NK-92 treated with Interleukin-12 subunit alpha and Interleukin-12 subunit beta, amount 100 ng/mL, for 24 hours (cell line): ENCODE measurements around the gene PEX11B.
A peak's percentile ranks its signal among the peaks of the same experiment; 100 is the strongest.

Experiments
- DNase-seq: peaks from one replicate; lab custom pipeline; 2025; lab: John Stamatoyannopoulos, UW

Gene PEX11B

DNA sequence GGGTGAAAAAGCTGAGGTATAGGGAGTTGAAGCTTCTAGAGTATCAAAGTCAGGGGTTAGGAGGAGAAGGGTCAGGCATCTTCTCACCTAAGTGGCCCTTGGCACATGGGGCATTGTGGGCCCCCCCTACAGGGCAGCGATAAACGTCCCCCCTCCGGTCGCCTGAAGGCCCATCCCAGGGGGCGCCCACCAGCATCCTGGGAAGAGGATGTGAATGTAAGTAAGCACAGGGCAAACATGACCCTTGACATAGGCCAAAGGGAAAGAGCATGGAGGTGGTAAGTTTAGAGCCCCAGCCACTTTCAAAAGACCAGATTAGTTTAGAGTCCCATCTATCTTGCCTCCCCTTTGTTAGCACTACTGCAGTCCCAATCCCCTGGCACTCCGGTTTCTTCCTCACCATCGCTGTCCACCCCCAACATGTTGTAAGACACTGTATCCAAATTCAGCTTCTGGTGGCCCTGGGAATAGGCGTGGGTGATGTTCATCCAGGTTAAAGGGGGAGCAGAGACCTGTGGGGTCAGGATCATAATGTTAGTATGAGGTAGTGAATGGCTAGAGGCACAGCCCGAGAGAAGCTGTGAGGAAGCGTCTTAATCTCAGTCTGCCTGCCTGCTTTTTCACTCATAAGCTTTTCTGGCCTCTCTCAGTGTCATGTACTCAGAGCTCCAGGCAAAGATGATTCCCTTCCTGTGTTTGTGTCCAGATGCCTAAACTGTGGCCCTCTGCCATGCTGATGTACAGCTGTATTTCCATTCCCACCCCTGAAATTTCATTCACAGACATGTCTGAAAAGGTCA, 11.4 kb downstream of the PEX11B start:
- DNase-seq = no peak

DNA sequence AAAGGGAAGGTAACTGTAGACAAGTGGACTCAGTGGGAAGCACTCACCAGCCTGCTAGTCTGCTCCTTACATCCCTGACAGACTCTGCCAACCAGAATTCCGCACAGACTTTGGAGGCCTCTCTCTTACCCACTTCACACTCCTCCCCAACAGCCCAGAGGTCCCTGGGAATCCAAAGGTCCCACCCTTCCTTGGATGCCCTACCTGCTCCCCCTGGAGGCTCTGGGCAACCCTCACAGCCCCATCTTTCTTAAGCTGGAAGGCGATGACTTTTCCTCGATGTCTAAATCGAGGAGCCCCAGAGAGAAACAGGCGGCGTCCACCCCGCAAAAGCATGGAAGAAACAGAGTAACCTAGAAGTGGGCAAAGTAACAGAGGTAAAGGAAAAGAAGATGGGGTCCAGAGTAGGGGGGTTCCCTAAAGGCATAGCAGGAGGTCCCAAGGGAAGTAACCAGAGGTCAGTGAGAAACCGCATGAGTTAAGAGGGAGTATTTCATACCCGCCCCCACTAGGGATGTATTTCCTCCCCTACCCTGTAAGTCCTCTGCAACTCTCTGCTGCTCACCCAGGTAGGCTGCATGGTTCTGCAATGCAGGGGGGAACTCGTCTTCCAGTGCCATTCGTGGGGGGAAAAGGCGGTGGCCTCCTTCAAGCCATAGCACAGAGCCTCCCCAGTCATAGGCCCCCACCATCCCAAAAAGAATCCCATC, 17.1 kb downstream of the PEX11B start:
- no peak for DNase-seq

DNA sequence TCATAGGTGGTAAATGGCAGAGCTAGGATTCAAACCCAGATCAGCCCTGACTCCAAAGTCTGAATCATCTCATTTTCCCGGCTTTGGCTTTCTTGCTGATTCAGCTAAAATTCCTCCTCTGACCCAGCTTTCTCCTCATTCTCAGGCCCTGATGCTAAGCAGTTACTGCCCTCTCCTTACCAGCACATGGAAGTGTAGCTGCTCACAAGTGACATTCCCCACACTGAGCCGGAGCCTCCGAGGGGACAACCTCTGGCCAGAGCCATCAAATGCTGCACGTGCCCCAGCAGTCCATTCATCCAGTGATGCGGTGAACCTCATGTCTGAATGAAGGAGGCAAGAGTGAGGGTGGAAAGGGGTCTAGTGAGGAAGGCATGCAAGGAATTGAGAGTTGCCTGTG, 19.8 kb downstream of the PEX11B start:
- DNase-seq = no peak

DNA sequence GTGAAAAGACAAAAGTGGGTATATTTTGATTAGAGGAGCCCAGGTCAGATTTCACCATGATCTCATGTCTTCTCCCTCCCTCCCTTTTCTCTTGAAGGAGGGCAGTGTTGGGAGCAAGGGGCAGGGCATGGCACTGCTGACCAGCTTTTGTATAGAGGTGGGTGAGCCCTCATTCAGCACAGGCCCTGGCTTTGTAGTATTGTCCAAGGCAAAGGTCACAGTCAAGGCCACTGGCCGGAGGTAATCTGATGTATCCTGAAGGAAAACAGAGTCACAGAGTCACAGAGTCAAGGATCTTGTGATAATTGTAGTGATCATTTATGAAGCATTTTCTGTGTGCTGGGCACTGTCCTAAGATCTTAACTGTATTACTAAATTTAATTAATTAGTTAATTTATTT, 20.5 kb downstream of the PEX11B start:
- DNase-seq = no peak

DNA sequence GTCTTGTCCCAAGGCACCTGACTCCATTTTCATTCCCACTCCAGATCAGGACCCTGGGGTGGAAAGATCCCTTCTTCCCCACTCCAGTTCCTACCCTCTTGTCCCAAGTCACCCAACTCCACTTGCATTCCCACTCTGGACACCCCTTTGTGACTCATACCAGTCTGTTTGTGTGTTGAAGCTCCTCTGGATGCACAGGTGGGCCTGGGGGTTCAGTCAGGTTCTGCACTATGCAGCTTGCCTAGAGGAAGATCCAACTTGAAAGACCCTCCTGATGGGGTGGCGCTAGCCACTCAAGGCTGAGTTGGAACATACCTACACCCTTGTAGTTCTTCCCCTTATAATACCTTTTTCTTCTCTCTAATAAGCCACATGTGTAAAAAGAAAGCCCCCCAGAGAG, 23.0 kb downstream of the PEX11B start:
- no peak for DNase-seq

DNA sequence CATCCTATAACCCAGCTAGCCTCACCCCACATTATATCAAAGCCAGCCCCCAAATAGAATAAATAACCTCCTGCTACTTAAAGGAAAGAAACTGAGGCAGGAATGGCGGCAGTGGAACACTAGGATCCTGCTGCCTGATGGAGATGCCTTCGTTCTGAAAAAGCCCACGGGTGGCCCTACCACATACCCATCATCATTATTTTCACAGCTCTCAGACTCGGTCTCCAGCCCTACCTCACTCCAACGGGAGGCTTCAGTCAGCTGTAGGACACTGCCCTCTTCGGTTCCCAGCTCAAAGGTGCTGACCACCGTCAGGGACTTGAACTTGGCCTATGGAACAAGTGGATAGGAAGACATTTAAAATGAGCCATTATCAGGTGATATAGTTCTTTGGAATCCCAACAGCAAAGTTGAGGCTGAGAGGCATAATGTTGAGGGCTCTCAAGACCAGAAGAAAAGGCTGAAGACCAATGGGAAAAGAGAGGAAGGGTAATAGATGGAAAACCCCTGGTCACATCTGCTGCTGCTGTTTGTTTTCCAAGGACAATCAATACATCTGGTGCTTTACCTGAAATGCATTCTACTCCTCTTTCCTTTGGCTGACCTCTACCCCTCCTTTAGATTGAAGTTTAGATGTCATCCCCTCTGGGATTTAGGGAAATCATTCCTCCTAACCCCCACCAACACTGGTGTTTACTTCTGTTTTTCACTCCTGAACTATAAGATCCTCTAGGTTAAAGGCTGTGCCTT, 25.0 kb downstream of the PEX11B start:
- DNase-seq = no peak

DNA sequence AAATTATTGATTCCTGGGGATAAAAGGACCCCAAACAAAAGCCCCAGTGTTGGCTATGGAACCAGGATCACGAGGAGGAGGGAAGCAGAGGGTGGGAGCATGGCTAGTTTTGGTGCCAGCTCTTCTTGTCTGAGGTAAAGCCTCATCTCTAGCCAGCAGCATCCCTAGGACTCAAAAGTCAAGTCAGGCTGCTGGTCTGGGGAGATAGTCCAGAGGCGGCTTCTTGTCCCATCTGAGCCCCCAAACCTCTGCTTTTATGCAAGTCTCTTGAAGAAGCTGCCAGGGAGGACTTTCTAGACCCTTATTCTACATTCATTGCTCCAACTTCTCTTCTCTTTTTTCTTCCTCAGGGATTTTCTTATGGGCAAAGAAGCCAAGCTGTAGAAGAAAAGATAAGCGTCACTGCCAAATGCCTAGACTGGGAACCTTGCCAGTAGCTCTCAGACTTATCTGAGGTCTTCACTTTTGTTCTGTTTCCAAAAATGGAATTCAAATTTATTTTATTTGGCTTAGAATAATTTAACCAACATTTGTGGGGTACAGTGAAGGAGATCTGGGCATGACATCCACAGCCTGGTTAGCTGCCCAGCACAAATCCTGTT, 25.9 kb downstream of the PEX11B start:
- no peak for DNase-seq

DNA sequence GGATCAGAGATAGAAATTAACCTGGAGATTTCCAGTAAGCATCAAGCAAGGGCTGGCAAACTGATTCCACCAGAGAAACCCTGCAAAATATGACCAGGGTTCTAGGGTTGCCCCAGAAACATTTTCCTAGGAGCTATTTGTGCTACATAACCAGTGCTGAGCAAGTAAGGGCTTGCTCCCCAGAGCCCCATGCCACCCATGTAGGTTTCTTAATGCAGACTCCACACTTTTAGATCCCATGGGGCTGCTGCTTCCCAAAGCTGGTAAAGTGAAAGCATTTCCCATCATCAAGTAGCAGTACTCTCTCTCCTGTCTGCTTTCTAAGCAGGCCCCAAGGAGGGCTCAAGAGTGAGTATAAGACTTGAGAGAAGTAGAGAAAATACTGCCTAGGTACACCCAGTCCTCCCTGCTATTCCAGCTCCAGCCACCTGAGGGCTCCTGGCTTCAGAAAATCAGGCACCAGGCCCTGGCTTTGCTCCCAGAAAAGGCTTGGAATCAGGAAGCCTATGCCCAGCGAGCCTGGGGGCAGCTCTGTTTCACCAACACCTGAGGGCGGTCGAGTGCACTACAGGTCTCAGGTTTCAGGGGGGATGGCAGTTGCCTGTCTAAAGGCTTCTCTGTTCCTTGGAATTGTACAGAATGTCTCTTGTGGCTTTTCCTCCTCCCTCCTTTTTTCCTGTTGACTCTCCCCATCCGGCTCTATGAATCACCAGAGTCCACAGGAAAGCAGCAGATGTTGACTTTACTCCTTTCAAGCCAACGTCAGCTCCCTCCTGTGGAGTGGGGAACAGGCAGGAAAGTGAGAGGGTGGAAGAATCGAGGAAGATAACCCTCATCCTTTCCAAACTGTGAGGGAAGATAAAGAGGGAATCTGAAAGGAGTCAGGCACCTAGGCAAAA, 26.7 kb downstream of the PEX11B start:
- peak; percentile 22 for DNase-seq

DNA sequence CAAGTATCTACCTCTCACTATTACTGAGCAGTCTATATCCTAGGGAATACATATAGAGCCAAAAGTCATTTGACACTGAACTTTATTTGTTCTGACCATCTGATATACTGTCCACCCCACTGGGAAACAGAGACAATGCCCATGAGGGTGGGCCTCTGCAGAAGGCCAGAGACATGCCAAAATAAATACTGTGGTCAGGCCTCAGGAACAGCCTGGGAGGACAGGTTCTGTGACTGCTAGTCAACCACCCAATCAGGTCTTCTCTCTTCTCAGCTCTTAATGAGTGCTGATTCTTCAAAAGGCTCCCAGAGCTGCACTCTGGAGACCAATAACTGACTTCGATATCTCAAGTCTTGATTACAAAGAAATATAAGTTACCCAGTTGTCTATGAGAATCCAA, 27.4 kb downstream of the PEX11B start:
- no peak for DNase-seq

DNA sequence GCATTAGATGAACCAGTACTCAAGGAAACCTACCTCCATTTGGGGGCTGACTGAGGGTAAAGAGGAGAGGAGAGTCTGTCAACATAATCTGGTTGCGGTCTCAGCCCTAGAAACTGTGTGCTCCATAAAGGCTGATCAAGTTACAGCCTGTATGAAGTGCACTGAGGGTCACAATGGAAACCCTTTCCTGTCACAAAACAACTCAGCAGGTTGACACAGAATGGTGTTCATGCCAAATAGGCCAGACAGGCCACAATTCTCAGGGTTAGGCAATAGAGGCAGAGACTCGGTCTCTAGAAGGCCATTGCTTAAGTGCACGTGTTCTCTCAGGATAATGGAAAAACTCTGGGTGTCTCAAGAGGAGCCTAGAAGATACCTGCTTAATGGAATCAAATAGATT, 28.8 kb downstream of the PEX11B start:
- no peak for DNase-seq

DNA sequence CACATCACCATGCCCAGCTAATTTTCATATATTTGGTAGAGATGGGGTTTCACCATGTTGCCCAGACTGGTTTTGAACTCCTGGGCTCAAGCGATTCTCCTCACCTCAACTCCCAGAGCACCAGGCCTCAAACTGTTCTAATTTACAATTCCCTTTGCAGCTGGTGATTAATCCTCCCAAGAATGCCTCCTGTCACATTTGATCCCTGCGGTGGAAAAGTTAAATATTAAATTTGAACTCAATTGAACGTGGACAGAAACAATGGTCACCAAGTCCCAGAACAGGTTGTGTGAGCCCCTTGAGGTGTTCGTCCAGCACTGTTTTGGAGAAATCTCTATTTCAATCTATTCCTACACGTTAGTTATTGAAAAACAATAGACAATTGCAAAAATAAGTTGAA, 30.9 kb downstream of the PEX11B start:
- DNase-seq = no peak

DNA sequence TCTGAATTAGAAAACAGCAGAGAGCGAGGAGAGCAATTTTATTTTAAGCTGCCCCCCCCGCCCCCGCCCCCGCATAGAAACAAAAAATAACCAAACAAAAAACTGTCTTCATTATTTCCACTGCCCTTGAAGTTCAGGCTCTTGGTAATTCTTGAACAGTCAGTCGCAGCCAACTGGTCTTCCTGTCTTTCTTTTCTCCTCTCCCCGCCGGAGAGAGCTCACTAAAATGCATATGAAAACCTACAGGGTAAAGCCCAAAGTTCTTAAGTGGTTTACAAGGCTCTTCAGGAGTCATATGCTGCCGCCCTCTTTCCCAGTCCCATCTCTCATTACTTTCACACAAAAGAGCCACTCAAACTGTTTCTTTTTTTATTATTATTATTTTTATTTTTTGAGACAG, 31.7 kb downstream of the PEX11B start:
- DNase-seq = no peak

DNA sequence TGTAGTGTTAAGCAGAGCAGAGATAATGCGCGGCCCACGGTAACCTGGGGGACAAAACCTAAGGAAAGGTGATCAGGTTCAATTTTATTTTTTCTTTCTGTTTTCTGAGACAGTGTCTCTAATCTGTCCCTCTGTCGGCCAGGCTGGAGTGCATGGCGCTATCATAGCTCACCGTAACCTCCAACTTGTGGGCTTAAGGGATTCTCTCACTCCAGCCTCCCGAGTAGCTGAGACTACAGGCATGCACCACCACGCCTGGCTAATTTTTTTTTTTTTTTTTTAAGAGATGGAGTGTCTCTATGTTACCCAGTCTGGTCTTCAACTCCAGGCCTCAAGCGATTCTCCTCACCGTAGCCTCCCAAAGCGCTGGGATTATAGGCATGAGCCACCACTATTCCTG, 32.1 kb downstream of the PEX11B start:
- DNase-seq = no peak

DNA sequence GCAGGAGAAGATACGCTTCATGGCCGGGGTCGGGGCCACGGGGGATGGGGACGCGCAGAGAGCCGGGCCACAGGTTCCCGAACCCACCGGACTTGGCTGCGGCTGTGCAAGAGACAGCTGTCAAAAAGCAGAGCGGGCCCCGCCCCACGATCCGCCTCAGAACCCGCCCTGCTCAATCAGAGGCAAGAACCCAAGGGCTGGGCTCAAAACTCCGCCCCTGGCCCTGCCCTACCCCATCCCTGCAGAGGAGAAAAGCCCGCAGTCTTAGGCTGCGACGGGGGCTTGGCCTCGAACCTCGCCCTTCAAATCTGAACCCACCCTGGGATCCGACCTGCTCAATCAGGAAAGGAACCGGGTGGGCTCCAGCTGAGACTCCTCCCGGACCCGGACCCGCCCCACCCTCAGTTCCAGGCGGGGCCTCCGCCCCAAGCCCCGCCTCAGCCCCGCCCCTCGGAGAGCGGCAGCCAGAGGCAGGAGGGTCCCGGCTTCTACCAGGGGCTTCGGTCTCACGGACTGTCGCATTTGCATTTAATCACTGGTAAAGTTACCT, 32.7 kb downstream of the PEX11B start, which contains the start of gene ANKRD35:
ANKRD35 (minus strand) TSS at position 129 of the 550 bp plus-strand sequence; CDS start at position 21, 108 bp downstream.
- peak; percentile 24 for DNase-seq

DNA sequence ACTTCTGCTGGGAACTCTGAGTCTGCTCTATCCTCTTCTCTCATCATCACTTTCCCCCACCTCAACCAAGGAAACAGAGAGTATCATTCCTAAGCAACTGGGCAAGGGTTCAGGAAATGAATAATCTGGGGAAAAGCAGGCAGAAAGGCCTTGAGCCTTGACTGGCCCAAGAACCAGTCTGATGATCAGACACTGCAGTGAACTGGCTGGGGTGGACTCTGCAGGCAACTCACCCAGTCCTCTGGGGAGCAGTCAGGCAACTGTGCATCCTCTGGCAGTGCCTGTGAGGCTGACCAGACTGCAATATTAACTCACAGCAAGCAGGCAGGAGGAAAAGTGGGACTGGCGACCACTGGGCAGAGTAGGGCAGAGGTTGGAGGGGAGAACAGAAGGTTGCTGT, 33.8 kb downstream of the PEX11B start:
- no peak for DNase-seq

DNA sequence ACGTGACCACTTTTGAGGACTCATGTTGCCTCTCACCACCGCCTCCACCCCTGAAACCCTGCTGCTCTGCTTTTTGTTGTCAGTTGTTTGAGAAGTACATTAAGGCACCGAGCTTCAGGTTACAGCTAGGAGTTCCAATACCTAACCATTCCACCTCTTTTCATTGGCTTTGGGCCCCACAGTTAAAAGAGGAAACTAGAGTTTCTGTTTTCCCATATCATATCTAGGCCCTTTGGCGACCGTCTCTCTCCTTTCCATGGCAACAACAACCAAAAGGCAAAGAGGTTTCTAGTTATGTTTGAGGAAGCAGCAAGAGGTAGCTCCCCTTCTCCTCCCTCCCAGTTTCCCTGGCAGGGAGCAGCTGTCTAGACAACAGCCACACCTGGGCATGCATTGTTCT, 38.7 kb downstream of the PEX11B start:
- DNase-seq = no peak

DNA sequence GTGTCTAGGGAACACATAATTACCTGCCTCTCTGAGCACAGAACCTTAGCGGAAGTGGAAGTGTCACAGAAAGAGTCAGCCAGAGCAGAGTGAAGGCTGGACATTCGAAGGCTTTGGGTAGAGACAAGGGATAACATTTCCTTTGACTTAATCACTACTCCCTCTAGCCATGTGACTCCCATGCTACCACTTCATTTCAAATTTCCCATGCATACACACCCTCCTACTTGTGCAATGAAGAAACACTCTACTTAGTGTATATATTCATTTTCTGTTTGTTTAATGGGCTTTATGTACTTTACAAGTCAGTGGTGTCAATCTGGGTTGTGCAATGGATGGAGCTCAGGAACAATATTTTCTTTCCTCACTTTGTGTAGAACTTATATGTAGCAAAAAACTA, 39.8 kb downstream of the PEX11B start:
- DNase-seq = no peak

DNA sequence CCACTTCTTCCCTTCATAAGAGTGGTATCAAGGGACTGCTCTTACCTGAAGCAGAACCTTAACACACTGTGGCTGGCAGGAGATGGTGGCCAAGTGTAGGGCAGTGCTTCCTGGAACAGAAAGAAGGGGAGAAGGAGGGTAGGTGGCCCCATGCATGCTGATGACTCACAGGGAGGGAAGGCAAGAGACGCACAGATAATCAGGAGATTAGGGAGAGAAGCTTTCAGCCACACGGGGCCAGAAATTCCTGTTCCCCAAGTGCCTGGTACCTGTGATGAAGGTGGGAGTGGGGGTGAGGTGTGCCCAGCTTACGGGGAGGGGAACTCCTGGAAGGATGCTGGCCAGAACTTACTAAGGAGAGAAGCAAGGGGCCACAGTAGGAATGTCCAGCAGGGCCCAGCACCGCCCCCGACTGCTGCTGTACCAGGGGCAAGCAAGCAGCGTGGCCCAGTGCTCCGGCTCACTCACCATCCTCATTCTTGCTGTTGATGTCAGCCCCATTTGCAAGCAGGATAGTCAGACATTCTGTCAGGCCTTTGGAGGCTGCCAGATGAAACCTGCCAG, 40.5 kb downstream of the PEX11B start:
- no peak for DNase-seq

DNA sequence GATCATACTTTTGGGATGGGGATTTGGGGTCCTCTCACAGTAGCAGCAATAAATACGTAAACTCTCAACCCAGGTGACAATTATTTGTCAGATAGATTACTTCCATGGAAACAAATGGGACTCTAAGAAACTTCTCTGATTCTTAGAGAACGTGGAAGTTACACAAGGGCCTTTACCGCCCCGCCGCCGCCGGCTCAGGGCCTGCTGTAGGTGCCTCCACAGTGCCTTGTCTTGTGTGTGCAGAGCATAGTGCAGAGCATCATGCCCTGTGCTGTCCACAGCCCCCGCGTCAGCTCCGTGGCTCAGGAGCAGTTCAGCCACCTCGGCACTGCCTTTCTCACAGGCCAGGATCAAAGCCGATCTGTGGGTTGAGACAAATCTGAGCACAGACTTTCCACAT, 43.9 kb downstream of the PEX11B start:
- DNase-seq = no peak

DNA sequence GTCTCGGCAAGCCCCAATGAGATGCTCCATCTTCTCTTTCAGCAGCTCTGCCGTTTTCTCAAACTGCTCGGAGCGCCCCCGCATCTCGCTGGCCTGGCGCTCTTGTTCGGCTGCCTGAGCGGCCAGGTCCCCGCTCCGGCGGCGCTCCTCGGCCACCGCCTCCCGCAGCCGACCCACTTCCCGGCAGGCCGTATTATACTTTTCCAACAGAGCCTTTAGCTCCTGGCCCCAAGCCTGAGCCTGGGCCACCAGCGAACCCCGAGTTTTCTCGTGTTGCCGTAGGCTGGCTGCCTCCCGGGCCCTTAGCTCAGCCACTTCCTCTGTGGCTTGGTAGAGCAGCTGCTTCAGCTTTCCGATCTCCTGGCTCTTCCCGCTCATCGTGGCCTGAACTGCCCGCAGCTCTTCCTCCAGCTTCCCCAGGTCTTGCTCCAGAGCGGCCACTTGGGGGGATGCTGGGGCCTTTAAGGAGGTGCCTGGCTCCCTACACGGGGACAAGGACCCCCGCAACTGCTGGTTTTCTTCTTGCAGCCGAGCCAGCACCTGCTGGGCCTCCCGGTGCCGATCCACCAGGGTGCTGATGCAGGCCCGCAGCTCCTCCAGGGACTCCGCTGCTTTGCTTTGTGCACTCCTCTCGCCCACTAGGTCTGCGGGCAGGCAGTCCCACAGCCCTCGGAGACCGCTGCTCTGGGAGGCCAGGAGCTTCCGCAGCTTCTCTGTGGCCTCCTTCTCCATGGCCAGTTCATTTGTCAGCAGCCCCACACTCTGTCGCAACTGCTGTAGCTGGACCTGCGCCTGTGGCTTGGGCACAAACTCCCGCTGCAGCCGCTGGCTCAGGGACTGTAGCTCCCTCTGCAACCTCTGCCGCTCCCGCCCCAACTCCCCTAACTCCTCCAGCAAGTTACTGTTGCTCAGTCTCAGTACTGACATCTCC, 46.3 kb downstream of the PEX11B start:
- no peak for DNase-seq
